Neutrophil (primary cell): ENCODE results near the gene MED10.

ENCODE experiments used
- H3K27ac ChIP-seq: fragments of 200-600 bp; sonication (generic); 2 replicates; pipeline ENCODE4 v1.5.1; 2016; ENCODE audit warnings: mild to moderate bottlenecking, moderate library complexity
- H3K27me3 ChIP-seq: fragments of 200-600 bp; sonication (generic); 2 replicates; pipeline ENCODE4 v1.6.0; 2016; ENCODE audit warnings: mild to moderate bottlenecking
- H3K36me3 ChIP-seq: fragments of 200-600 bp; sonication (generic); 2 replicates; pipeline ENCODE4 v1.5.1; 2017
- H3K4me1 ChIP-seq, 2 experiments: fragments of 200-600 bp in 1 of 2; sonication (generic) in 1 of 2; 1 replicate in 1 of 2; 2 replicates in 1 of 2; pipeline versions ENCODE4 v1.5.1 to v1.6.1; 2013 to 2016; ENCODE audit warnings: low read depth in 1 of 2, low read length in 1 of 2, mild to moderate bottlenecking in 1 of 2, moderate library complexity in 1 of 2; ENCODE audit not compliant: control insufficient read depth in 1 of 2, insufficient read depth in 1 of 2
- H3K4me3 ChIP-seq, 2 experiments: fragments of 200-600 bp in 1 of 2; sonication (generic) in 1 of 2; 1 replicate in 1 of 2; 2 replicates in 1 of 2; pipeline ENCODE4 v1.5.1; 2013 to 2016; ENCODE audit warnings: low read depth in 1 of 2, low read length in 1 of 2, mild to moderate bottlenecking in 1 of 2, moderate library complexity in 1 of 2
- H3K9me3 ChIP-seq: fragments of 200-600 bp; sonication (generic); 2 replicates; pipeline ENCODE4 v1.5.1; 2016
- CTCF ChIP-seq: fragments of 200-600 bp; sonication (generic); IDR thresholded peaks from 2 replicates; pipeline ENCODE4 v1.5.1; 2016; ENCODE audit warnings: antibody characterized with exemption

Gene MED10

GRCh38 chr5:6389946-6390530 is 11.7 kb upstream of the MED10 start:
- no peak overlapping the region for H3K4me3 ChIP-seq
- H3K4me1 ChIP-seq, result no peaks in the 10 kb centered on the region
- no peaks in the 10 kb centered on the region for H3K9me3 ChIP-seq
- no peak overlapping the region for H3K27ac ChIP-seq
- no peaks in the 10 kb centered on the region for H3K36me3 ChIP-seq
- peaks cover 29% of the 10 kb centered on the region for H3K27me3 ChIP-seq
- no peak for TF ChIP-seq CTCF

- no peak for TF ChIP-seq CTCF
- no peaks in the 10 kb centered on the region for H3K9me3 ChIP-seq
- peaks cover 35% of the 10 kb centered on the region for H3K27me3 ChIP-seq
- H3K4me3 ChIP-seq, result no peak overlapping the region
- no peaks in the 10 kb centered on the region for H3K36me3 ChIP-seq
- no peak overlapping the region for H3K27ac ChIP-seq
- no peaks in the 10 kb centered on the region for H3K4me1 ChIP-seq
Measured at GRCh38 chr5:6389397-6389796, 11.1 kb upstream of the MED10 start.

GRCh38 chr5:6387970-6388369 is 9.6 kb upstream of the MED10 start:
- Histone ChIP-seq H3K4me3 (no peak overlapping the region), H3K27ac (no peak overlapping the region), H3K9me3 (no peaks in the 10 kb centered on the region), H3K36me3 (no peaks in the 10 kb centered on the region), H3K4me1 (no peaks in the 10 kb centered on the region), H3K27me3 (peaks cover 41% of the 10 kb centered on the region)
- TF ChIP-seq CTCF, result no peak

GRCh38 chr5:6386271-6386670 is 7.9 kb upstream of the MED10 start:
- H3K36me3 ChIP-seq, result no peaks in the 10 kb centered on the region
- no peak overlapping the region for H3K27ac ChIP-seq
- no peak for TF ChIP-seq CTCF
- peaks cover 50% of the 10 kb centered on the region for H3K27me3 ChIP-seq
- H3K9me3 ChIP-seq, result no peaks in the 10 kb centered on the region
- no peaks in the 10 kb centered on the region for H3K4me1 ChIP-seq
- no peak overlapping the region for H3K4me3 ChIP-seq

- Histone ChIP-seq H3K27me3 (peaks cover 63% of the 10 kb centered on the region), H3K36me3 (no peaks in the 10 kb centered on the region), H3K4me1 (no peaks in the 10 kb centered on the region), H3K9me3 (no peaks in the 10 kb centered on the region), H3K4me3 (no peak overlapping the region), H3K27ac (no peak overlapping the region)
- TF ChIP-seq CTCF, result no peak
Measured at GRCh38 chr5:6384856-6385255, 6.5 kb upstream of the MED10 start.

GRCh38 chr5:6383376-6383775 is 5.0 kb upstream of the MED10 start:
- H3K9me3 ChIP-seq, result no peaks in the 10 kb centered on the region
- no peak overlapping the region for H3K4me3 ChIP-seq
- no peaks in the 10 kb centered on the region for H3K36me3 ChIP-seq
- peaks cover 3 to 4% of the 10 kb centered on the region in 2 experiments for H3K4me1 ChIP-seq
- no peak overlapping the region for H3K27ac ChIP-seq
- H3K27me3 ChIP-seq, result peaks cover 63% of the 10 kb centered on the region
- TF ChIP-seq CTCF, result no peak
